ENCODE results near the gene OSBPL3. TPM values are rescaled to one million over a fixed set of nuclear protein-coding genes. Genes with fewer than 3 reads are reported as not detected.

The OSBPL3 gene
- total RNA-seq, 1 experiment from 2014 or later, result 9.2 TPM

DNA sequence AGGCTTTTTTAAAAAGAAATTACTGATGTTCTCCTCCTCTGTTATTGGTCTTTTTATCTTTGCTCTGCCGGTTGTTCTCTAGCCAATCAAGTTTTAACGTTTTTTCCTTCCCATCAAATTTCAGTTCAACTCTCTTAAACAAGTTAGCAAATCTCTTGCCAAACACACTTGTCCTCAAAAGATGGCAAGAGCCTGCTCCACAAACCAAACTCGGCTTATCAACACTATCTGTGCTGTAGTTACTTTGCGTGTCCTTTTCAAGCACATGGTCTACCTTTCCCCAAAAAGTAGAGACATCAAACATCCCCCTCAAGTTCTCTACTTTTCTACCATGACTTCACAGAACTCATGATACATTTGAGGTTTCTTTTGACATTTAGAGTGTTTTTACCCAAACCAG lies 71.3 kb downstream of the OSBPL3 start:
- H3K27me3 ChIP-seq (ENCODE audit: control insufficient read depth, insufficient read depth, low read length), result no peaks in the 10 kb centered on the region
- no peak overlapping the region for H3K4me3 ChIP-seq (ENCODE audit: low read depth in 2 of 2, low read length in 2 of 2)
- ChIA-PET POLR2A (interaction anchor here (0.6 kb wide), 1 partner anchor 14 kb away, joined by 3 read pairs; no protein-coding TSS in a partner anchor), CTCF (no interaction called here)
- no peaks in the 10 kb centered on the region for H3K9me3 ChIP-seq (ENCODE audit: control insufficient read depth, insufficient read depth, low read depth, low read length)
- ATAC-seq (no peak), DNase-seq (ENCODE audit: low read depth, low spot score) (no peak)
- no peak overlapping the region for H3K27ac ChIP-seq (ENCODE audit: low read length)
- no peaks in the 10 kb centered on the region for H3K36me3 ChIP-seq (ENCODE audit: control insufficient read depth, insufficient read depth, low read length)
- in situ Hi-C loops (cut with HindIII; ENCODE audit: low pct_unique_long_range_greater_than_20kb, low sequenced_read_pairs), result no loop called here
- BruUV-seq (replicated peaks), result no TSS peak
- TF ChIP-seq, protein P1, sequence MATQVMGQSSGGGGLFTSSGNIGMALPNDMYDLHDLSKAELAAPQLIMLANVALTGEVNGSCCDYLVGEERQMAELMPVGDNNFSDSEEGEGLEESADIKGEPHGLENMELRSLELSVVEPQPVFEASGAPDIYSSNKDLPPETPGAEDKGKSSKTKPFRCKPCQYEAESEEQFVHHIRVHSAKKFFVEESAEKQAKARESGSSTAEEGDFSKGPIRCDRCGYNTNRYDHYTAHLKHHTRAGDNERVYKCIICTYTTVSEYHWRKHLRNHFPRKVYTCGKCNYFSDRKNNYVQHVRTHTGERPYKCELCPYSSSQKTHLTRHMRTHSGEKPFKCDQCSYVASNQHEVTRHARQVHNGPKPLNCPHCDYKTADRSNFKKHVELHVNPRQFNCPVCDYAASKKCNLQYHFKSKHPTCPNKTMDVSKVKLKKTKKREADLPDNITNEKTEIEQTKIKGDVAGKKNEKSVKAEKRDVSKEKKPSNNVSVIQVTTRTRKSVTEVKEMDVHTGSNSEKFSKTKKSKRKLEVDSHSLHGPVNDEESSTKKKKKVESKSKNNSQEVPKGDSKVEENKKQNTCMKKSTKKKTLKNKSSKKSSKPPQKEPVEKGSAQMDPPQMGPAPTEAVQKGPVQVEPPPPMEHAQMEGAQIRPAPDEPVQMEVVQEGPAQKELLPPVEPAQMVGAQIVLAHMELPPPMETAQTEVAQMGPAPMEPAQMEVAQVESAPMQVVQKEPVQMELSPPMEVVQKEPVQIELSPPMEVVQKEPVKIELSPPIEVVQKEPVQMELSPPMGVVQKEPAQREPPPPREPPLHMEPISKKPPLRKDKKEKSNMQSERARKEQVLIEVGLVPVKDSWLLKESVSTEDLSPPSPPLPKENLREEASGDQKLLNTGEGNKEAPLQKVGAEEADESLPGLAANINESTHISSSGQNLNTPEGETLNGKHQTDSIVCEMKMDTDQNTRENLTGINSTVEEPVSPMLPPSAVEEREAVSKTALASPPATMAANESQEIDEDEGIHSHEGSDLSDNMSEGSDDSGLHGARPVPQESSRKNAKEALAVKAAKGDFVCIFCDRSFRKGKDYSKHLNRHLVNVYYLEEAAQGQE (IDR thresholded peaks at IDR 0.05; ENCODE audit: insufficient read depth in 1 of 2, low read depth in 2 of 2, low read length in 1 of 2), result no peak
- no peak for TF ChIP-seq POLR2AphosphoS5 (IDR thresholded peaks at IDR 0.05; ENCODE audit: low read depth, low read length)
- no peak for TF ChIP-seq SIN3A (IDR thresholded peaks at IDR 0.05; ENCODE audit: borderline replicate concordance, insufficient read depth, low read depth, low read length)
- TF ChIP-seq, protein P2, sequence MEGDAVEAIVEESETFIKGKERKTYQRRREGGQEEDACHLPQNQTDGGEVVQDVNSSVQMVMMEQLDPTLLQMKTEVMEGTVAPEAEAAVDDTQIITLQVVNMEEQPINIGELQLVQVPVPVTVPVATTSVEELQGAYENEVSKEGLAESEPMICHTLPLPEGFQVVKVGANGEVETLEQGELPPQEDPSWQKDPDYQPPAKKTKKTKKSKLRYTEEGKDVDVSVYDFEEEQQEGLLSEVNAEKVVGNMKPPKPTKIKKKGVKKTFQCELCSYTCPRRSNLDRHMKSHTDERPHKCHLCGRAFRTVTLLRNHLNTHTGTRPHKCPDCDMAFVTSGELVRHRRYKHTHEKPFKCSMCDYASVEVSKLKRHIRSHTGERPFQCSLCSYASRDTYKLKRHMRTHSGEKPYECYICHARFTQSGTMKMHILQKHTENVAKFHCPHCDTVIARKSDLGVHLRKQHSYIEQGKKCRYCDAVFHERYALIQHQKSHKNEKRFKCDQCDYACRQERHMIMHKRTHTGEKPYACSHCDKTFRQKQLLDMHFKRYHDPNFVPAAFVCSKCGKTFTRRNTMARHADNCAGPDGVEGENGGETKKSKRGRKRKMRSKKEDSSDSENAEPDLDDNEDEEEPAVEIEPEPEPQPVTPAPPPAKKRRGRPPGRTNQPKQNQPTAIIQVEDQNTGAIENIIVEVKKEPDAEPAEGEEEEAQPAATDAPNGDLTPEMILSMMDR (IDR thresholded peaks at IDR 0.05), result no peak
- no peak for TF ChIP-seq TCF7L2 (IDR thresholded peaks at IDR 0.05; ENCODE audit: low read depth, low read length)
- H3K4me1 ChIP-seq (ENCODE audit: control insufficient read depth, insufficient read depth, low read length), result peaks cover 8% of the 10 kb centered on the region; the same call in 1 of the 2 replicates
- intact Hi-C loops (cut with micrococcal nuclease; ENCODE audit: unreplicated experiment), result no loop called here

DNA sequence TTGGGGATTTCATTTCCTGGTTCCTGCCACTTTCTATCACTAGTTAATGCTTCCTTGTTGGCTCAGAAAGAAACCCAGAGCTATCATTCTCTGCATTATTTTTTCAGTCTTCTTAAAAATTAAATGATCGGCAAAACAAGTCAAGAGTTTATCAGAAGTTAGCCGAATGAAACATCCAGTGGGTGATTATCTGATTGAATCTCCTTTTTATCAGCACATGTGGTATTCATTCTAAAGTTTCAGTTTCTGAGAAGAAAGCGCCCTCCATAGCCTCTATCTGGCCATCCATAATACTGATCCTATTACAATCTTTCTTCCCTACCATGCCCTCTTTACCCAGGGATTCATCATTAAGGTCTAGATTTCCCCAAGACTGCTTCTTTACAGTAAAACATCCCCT lies 71.8 kb downstream of the OSBPL3 start:
- in situ Hi-C loops (cut with HindIII; ENCODE audit: low pct_unique_long_range_greater_than_20kb, low sequenced_read_pairs), result no loop called here
- H3K27me3 ChIP-seq (ENCODE audit: control insufficient read depth, insufficient read depth, low read length), result no peaks in the 10 kb centered on the region
- TF ChIP-seq, protein P2 (IDR thresholded peaks at IDR 0.05), result no peak
- no peak for TF ChIP-seq POLR2AphosphoS5 (IDR thresholded peaks at IDR 0.05; ENCODE audit: low read depth, low read length)
- TF ChIP-seq SIN3A (IDR thresholded peaks at IDR 0.05; ENCODE audit: borderline replicate concordance, insufficient read depth, low read depth, low read length), result no peak
- no peak for TF ChIP-seq TCF7L2 (IDR thresholded peaks at IDR 0.05; ENCODE audit: low read depth, low read length)
- TF ChIP-seq, protein P1 (IDR thresholded peaks at IDR 0.05; ENCODE audit: insufficient read depth in 1 of 2, low read depth in 2 of 2, low read length in 1 of 2), result no peak
- ChIA-PET POLR2A (interaction anchor here (0.6 kb wide), 1 partner anchor 14 kb away, joined by 3 read pairs; no protein-coding TSS in a partner anchor), CTCF (no interaction called here)
- BruUV-seq (replicated peaks), result no TSS peak
- peaks cover 8% of the 10 kb centered on the region; the same call in 1 of the 2 replicates for H3K4me1 ChIP-seq (ENCODE audit: control insufficient read depth, insufficient read depth, low read length)
- no peak overlapping the region for H3K27ac ChIP-seq (ENCODE audit: low read length)
- intact Hi-C loops (cut with micrococcal nuclease; ENCODE audit: unreplicated experiment), result no loop called here
- no peak for ATAC-seq
- no peaks in the 10 kb centered on the region for H3K36me3 ChIP-seq (ENCODE audit: control insufficient read depth, insufficient read depth, low read length)
- no peaks in the 10 kb centered on the region for H3K9me3 ChIP-seq (ENCODE audit: control insufficient read depth, insufficient read depth, low read depth, low read length)
- H3K4me3 ChIP-seq (ENCODE audit: low read depth in 2 of 2, low read length in 2 of 2), result no peak overlapping the region
- no peak for DNase-seq (ENCODE audit: low read depth, low spot score)

Measured in Panc1 (cell line).